Measurements from ENCODE around the gene RANBP1. TPM values are rescaled to one million over a fixed set of nuclear protein-coding genes. Genes with fewer than 3 reads are reported as not detected.

The RANBP1 gene
- total RNA-seq, 1 experiment from 2014 or later, result 195 TPM

DNA sequence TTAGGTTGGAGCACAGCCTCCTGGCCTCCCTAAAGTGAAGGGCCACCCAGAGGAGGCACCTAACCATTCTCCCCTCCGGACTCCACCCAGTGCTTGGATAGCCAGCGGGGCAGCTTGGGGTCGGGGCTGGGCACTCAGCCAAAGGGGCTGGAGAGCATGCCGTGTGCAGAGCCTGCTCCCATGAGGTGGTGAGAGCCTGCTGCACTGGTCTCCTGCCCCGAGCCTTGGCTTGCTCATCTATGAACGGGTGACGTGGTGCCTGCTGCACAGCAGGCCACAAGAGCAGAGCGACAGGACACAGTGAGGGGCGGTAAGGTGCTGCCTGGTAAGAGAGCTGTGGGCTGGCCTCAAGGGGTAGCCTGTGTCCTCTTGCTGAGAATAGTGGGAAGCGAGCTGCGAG is 49.0 kb downstream of the RANBP1 start:
- H3K27ac Mint-ChIP-seq (ENCODE audit: low read depth, unreplicated experiment), result no peak overlapping the region
- CTCF ChIA-PET, result no interaction called here
- H3K36me3 Mint-ChIP-seq (ENCODE audit: insufficient read depth, unreplicated experiment), result no peaks in the 10 kb centered on the region
- DNase-seq (ENCODE audit: unreplicated experiment), result no peak
- no peaks in the 10 kb centered on the region for H3K4me1 Mint-ChIP-seq (ENCODE audit: insufficient read depth, unreplicated experiment)
- no peak for TF ChIP-seq CTCF (IDR thresholded peaks at IDR 0.05; ENCODE audit: unreplicated experiment)
- no peaks in the 10 kb centered on the region for H3K27me3 Mint-ChIP-seq (ENCODE audit: insufficient read depth, unreplicated experiment)
- no TSS peak for BruUV-seq (replicated peaks)
- intact Hi-C loops (cut with micrococcal nuclease), result no loop called here
- no peak overlapping the region for H3K4me3 Mint-ChIP-seq (ENCODE audit: unreplicated experiment)
- POLR2A ChIA-PET, result interaction anchor here (0.6 kb wide), 1 partner anchor 19 kb away, joined by 3 read pairs; no protein-coding TSS in a partner anchor
- H3K9me3 Mint-ChIP-seq (ENCODE audit: unreplicated experiment), result no peaks in the 10 kb centered on the region

- no peak overlapping the region for H3K27ac Mint-ChIP-seq (ENCODE audit: low read depth, unreplicated experiment)
- H3K4me3 Mint-ChIP-seq (ENCODE audit: unreplicated experiment), result no peak overlapping the region
- no peaks in the 10 kb centered on the region for H3K4me1 Mint-ChIP-seq (ENCODE audit: insufficient read depth, unreplicated experiment)
- no peak for DNase-seq (ENCODE audit: unreplicated experiment)
- intact Hi-C loops (cut with micrococcal nuclease), result no loop called here
- POLR2A ChIA-PET, result no interaction called here
- H3K36me3 Mint-ChIP-seq (ENCODE audit: insufficient read depth, unreplicated experiment), result no peaks in the 10 kb centered on the region
- no peak for TF ChIP-seq CTCF (IDR thresholded peaks at IDR 0.05; ENCODE audit: unreplicated experiment)
- H3K27me3 Mint-ChIP-seq (ENCODE audit: insufficient read depth, unreplicated experiment), result no peaks in the 10 kb centered on the region
- no peaks in the 10 kb centered on the region for H3K9me3 Mint-ChIP-seq (ENCODE audit: unreplicated experiment)
- BruUV-seq (replicated peaks), result no TSS peak
- CTCF ChIA-PET, result no interaction called here
These were observed 49.5 kb downstream of the RANBP1 start for GRCh38 chr22:20165421-20165820.

GRCh38 chr22:20165913-20166312 is 50.0 kb downstream of the RANBP1 start:
- Mint-ChIP-seq H3K4me1 (ENCODE audit: insufficient read depth, unreplicated experiment) (no peaks in the 10 kb centered on the region), H3K36me3 (ENCODE audit: insufficient read depth, unreplicated experiment) (no peaks in the 10 kb centered on the region), H3K27ac (ENCODE audit: low read depth, unreplicated experiment) (no peak overlapping the region), H3K9me3 (ENCODE audit: unreplicated experiment) (no peaks in the 10 kb centered on the region), H3K27me3 (ENCODE audit: insufficient read depth, unreplicated experiment) (no peaks in the 10 kb centered on the region), H3K4me3 (ENCODE audit: unreplicated experiment) (no peak overlapping the region)
- ChIA-PET CTCF (interaction anchor here (1.1 kb wide), 1 partner anchor 9 kb away, joined by 3 read pairs; no protein-coding TSS in a partner anchor), POLR2A (no interaction called here)
- no peak for TF ChIP-seq CTCF (IDR thresholded peaks at IDR 0.05; ENCODE audit: unreplicated experiment)
- intact Hi-C loops (cut with micrococcal nuclease), result no loop called here
- no peak for DNase-seq (ENCODE audit: unreplicated experiment)
- no TSS peak for BruUV-seq (replicated peaks)

DNA sequence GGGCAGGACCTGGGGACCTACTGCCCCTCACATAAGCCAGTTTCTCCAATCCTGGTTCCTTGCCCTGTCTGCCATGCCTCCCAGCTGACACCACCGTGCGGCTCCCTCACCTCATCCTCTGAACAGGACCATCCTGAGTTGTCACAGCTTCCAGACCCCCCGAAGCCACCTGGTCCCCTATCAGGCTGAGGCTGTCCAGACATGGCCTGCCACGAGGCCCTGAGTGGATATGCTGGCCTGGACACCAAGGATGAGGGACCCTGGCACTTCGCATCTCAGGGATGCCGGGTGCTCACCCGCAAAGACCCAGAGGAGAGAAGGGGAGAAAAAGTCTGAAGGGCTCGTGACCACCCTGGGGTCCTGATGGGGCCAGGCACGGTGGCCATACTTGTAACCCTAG is 50.8 kb downstream of the RANBP1 start:
- TF ChIP-seq CTCF (IDR thresholded peaks at IDR 0.05; ENCODE audit: unreplicated experiment), result no peak
- Mint-ChIP-seq H3K4me3 (ENCODE audit: unreplicated experiment) (no peak overlapping the region), H3K27me3 (ENCODE audit: insufficient read depth, unreplicated experiment) (no peaks in the 10 kb centered on the region), H3K36me3 (ENCODE audit: insufficient read depth, unreplicated experiment) (no peaks in the 10 kb centered on the region), H3K27ac (ENCODE audit: low read depth, unreplicated experiment) (no peak overlapping the region), H3K9me3 (ENCODE audit: unreplicated experiment) (no peaks in the 10 kb centered on the region), H3K4me1 (ENCODE audit: insufficient read depth, unreplicated experiment) (no peaks in the 10 kb centered on the region)
- ChIA-PET POLR2A (no interaction called here), CTCF (interaction anchor here (1.1 kb wide), 1 partner anchor 9 kb away, joined by 3 read pairs; no protein-coding TSS in a partner anchor)
- intact Hi-C loops (cut with micrococcal nuclease), result no loop called here
- no TSS peak for BruUV-seq (replicated peaks)
- no peak for DNase-seq (ENCODE audit: unreplicated experiment)
